Measurements from ENCODE around the gene NFIB. TPM values are rescaled to one million over a fixed set of nuclear protein-coding genes. Genes with fewer than 3 reads are reported as not detected.

The NFIB gene
- total RNA-seq, 1 donor from 2014 or later: 9.4 TPM

DNA sequence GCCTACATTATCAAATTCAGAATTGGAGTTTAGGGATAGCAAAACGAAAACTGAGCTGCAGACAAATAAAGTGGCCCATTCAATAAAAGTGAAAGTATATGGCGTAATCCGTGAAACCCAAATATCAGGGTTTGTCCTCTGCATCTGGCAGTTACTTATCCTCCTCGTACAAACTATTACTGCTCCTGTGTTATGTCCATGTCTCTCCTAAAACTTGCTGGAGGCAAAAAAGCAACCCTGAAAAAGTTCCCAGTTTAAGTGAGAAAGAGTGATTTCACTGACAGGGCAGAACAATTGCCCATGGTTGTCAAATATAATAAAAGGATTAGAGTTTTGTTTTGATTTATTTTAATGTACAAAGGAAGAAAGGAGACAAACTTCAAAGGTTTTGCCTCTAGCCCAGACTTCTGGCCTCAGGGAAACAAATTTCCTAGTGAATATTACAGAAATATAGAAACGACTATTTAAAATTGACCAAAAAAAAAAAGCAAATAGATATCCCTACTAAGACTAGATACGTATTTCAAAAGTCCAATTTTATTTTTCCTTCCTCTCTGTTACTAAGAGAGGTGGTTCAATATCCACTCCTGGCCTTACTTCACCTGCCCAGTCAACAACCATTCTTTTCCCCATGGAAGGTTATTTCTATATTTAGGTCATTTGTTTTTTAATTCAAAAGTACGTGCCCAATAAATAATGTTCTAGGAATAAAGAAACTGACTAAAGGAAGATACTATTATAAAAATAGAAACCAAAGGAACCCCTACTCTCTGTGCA, 50.0 kb downstream of the NFIB start:
- H3K9me3 Mint-ChIP-seq (ENCODE audit: unreplicated experiment): peaks cover 3% of the 10 kb centered on the region
- Histone ChIP-seq H4K20me1 (ENCODE audit: insufficient read depth, low read length) (peaks cover 31% of the 10 kb centered on the region), H3K79me2 (ENCODE audit: insufficient read depth, low read length) (peaks cover 71% of the 10 kb centered on the region), H3K27me3 (ENCODE audit: insufficient read depth, low read length) (no peaks in the 10 kb centered on the region), H3K9me3 (ENCODE audit: insufficient read depth, low read depth, low read length) (no peaks in the 10 kb centered on the region), H3K9ac (ENCODE audit: low read length) (no peak overlapping the region), H3K36me3 (ENCODE audit: insufficient read depth, low read length) (no peaks in the 10 kb centered on the region), H3K27ac (ENCODE audit: low read depth, low read length) (no peak overlapping the region), H3K4me1 (ENCODE audit: insufficient read depth, low read length) (no peaks in the 10 kb centered on the region), H3K4me2 (ENCODE audit: low read length) (no peak overlapping the region), H2AFZ (ENCODE audit: low read depth, low read length) (no peak overlapping the region), H3K4me3 (ENCODE audit: insufficient read depth, low read depth, low read length) (no peak overlapping the region)
- FAIRE-seq: no peak
- peaks cover 3% of the 10 kb centered on the region for H3K4me1 Mint-ChIP-seq (ENCODE audit: low read depth, unreplicated experiment)
- no peak for TF ChIP-seq EZH2 (IDR thresholded peaks at IDR 0.05; ENCODE audit: insufficient read depth, low read length)
- TF ChIP-seq, protein P1, sequence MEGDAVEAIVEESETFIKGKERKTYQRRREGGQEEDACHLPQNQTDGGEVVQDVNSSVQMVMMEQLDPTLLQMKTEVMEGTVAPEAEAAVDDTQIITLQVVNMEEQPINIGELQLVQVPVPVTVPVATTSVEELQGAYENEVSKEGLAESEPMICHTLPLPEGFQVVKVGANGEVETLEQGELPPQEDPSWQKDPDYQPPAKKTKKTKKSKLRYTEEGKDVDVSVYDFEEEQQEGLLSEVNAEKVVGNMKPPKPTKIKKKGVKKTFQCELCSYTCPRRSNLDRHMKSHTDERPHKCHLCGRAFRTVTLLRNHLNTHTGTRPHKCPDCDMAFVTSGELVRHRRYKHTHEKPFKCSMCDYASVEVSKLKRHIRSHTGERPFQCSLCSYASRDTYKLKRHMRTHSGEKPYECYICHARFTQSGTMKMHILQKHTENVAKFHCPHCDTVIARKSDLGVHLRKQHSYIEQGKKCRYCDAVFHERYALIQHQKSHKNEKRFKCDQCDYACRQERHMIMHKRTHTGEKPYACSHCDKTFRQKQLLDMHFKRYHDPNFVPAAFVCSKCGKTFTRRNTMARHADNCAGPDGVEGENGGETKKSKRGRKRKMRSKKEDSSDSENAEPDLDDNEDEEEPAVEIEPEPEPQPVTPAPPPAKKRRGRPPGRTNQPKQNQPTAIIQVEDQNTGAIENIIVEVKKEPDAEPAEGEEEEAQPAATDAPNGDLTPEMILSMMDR (IDR thresholded peaks at IDR 0.05; ENCODE audit: insufficient read depth, low read depth, low read length): no peak
- H3K27me3 Mint-ChIP-seq (ENCODE audit: low read depth, unreplicated experiment): no peaks in the 10 kb centered on the region
- H3K27ac Mint-ChIP-seq (ENCODE audit: unreplicated experiment): no peak overlapping the region
- H3K36me3 Mint-ChIP-seq (ENCODE audit: low read depth, unreplicated experiment): peaks cover 3% of the 10 kb centered on the region
- no peak for DNase-seq (ENCODE audit: low read depth)
- H3K4me3 Mint-ChIP-seq (ENCODE audit: unreplicated experiment): no peak overlapping the region

DNA sequence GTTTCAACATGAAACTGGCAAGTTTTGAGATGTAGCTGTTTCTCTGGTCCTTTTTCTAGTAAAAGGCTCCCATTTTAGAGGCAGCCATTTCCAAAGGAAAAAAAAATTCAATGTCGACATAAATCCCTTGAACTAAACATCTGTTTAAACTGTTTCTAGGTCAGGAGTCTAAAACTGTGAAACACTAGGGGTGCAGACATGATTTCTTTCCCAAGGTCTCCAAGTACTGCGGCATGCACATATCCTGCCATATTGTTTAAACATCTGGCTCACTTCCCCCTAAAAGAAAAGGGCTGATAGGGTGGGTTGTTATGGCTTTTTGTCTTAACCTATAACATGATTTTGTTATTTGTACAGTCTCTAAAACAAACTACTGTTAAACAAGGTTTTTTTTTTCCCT, 51.1 kb downstream of the NFIB start:
- Mint-ChIP-seq H3K4me1 (ENCODE audit: low read depth, unreplicated experiment) (peaks cover 3% of the 10 kb centered on the region), H3K27ac (ENCODE audit: unreplicated experiment) (no peak overlapping the region), H3K36me3 (ENCODE audit: low read depth, unreplicated experiment) (peaks cover 3% of the 10 kb centered on the region), H3K4me3 (ENCODE audit: unreplicated experiment) (no peak overlapping the region), H3K9me3 (ENCODE audit: unreplicated experiment) (no peaks in the 10 kb centered on the region), H3K27me3 (ENCODE audit: low read depth, unreplicated experiment) (no peaks in the 10 kb centered on the region)
- Histone ChIP-seq H3K9ac (ENCODE audit: low read length) (no peak overlapping the region), H3K27ac (ENCODE audit: low read depth, low read length) (no peak overlapping the region), H3K79me2 (ENCODE audit: insufficient read depth, low read length) (peaks cover 72% of the 10 kb centered on the region), H3K9me3 (ENCODE audit: insufficient read depth, low read depth, low read length) (no peaks in the 10 kb centered on the region), H3K4me1 (ENCODE audit: insufficient read depth, low read length) (peaks cover 7% of the 10 kb centered on the region), H2AFZ (ENCODE audit: low read depth, low read length) (no peak overlapping the region), H3K4me3 (ENCODE audit: insufficient read depth, low read depth, low read length) (no peak overlapping the region), H3K27me3 (ENCODE audit: insufficient read depth, low read length) (no peaks in the 10 kb centered on the region), H3K4me2 (ENCODE audit: low read length) (no peak overlapping the region), H4K20me1 (ENCODE audit: insufficient read depth, low read length) (peaks cover 35% of the 10 kb centered on the region), H3K36me3 (ENCODE audit: insufficient read depth, low read length) (no peaks in the 10 kb centered on the region)
- TF ChIP-seq EZH2 (IDR thresholded peaks at IDR 0.05; ENCODE audit: insufficient read depth, low read length): no peak
- TF ChIP-seq, protein P1 (IDR thresholded peaks at IDR 0.05; ENCODE audit: insufficient read depth, low read depth, low read length): no peak
- FAIRE-seq (no peak), DNase-seq (ENCODE audit: low read depth) (no peak)

DNA sequence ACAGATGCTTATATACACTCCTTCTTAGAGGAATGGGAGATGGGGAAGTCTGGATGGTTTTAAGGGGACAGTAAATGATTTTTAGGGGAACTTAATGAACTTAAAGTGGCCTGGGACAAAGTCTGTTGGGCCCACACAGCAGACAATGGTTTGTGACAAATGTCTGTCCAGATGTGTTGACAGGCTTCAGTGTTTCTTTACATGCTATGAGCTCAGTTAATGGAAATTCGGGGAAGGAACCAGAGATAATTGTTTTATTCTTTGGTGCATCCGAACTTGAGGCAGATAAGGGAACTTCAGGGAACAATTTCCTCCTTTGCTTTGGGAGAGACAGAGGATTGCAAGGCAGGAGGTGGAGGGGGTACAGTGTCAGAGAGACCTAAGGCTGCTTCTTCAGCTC, 52.3 kb downstream of the NFIB start:
- Histone ChIP-seq H3K4me2 (ENCODE audit: low read length) (no peak overlapping the region), H3K27me3 (ENCODE audit: insufficient read depth, low read length) (no peaks in the 10 kb centered on the region), H3K9ac (ENCODE audit: low read length) (no peak overlapping the region), H2AFZ (ENCODE audit: low read depth, low read length) (no peak overlapping the region), H3K36me3 (ENCODE audit: insufficient read depth, low read length) (no peaks in the 10 kb centered on the region), H3K79me2 (ENCODE audit: insufficient read depth, low read length) (peaks cover 78% of the 10 kb centered on the region), H4K20me1 (ENCODE audit: insufficient read depth, low read length) (peaks cover 35% of the 10 kb centered on the region), H3K9me3 (ENCODE audit: insufficient read depth, low read depth, low read length) (no peaks in the 10 kb centered on the region), H3K4me1 (ENCODE audit: insufficient read depth, low read length) (peaks cover 7% of the 10 kb centered on the region), H3K4me3 (ENCODE audit: insufficient read depth, low read depth, low read length) (no peak overlapping the region), H3K27ac (ENCODE audit: low read depth, low read length) (no peak overlapping the region)
- H3K4me1 Mint-ChIP-seq (ENCODE audit: low read depth, unreplicated experiment): peaks cover 3% of the 10 kb centered on the region
- no peak overlapping the region for H3K4me3 Mint-ChIP-seq (ENCODE audit: unreplicated experiment)
- H3K27ac Mint-ChIP-seq (ENCODE audit: unreplicated experiment): no peak overlapping the region
- no peak for TF ChIP-seq EZH2 (IDR thresholded peaks at IDR 0.05; ENCODE audit: insufficient read depth, low read length)
- TF ChIP-seq, protein P1 (IDR thresholded peaks at IDR 0.05; ENCODE audit: insufficient read depth, low read depth, low read length): no peak
- DNase-seq (ENCODE audit: low read depth): no peak
- peaks cover 3% of the 10 kb centered on the region for H3K36me3 Mint-ChIP-seq (ENCODE audit: low read depth, unreplicated experiment)
- no peaks in the 10 kb centered on the region for H3K9me3 Mint-ChIP-seq (ENCODE audit: unreplicated experiment)
- H3K27me3 Mint-ChIP-seq (ENCODE audit: low read depth, unreplicated experiment): no peaks in the 10 kb centered on the region
- no peak for FAIRE-seq
